Tibial nerve (tissue), 4 donors: ENCODE data around the gene MYO7A. TPM values are rescaled to one million over a fixed set of nuclear protein-coding genes. Genes with fewer than 3 reads are reported as not detected.

Experiments used
- DNase-seq, 2 donors: peaks; one replicate each; pipeline ENCODE4 v3.0.0-alpha.2; 2019; ENCODE audit warnings: low spot score in 2 of 2
- H3K27ac ChIP-seq, 4 donors: fragments of 200-600 bp; sonication (generic) in 3 of 4; one replicate each; pipeline ENCODE4 v1.5.1; 2017 to 2019; ENCODE audit warnings: mild to moderate bottlenecking in 1 of 4
- H3K27me3 ChIP-seq, 2 donors: fragments of 200-600 bp; sonication (generic) in 1 of 2; one replicate each; pipeline versions ENCODE4 v1.5.1 to v1.6.0; 2017 to 2019
- H3K36me3 ChIP-seq, 3 donors: fragments of 200-600 bp; sonication (generic); one replicate each; pipeline ENCODE4 v1.5.1; 2018 to 2019
- H3K4me1 ChIP-seq, 4 donors: fragments of 200-600 bp; sonication (generic) in 3 of 4; one replicate each; pipeline ENCODE4 v1.5.1; 2017 to 2019
- H3K4me3 ChIP-seq, 4 donors: fragments of 200-600 bp; sonication (generic) in 3 of 4; one replicate each; pipeline ENCODE4 v1.5.1; 2017 to 2019; ENCODE audit warnings: mild to moderate bottlenecking in 1 of 4, moderate library complexity in 1 of 4
- H3K9me3 ChIP-seq, 4 donors: fragments of 200-600 bp; sonication (generic) in 3 of 4; one replicate each; pipeline ENCODE4 v1.5.1; 2017 to 2019
- EP300 ChIP-seq, 2 donors: sonication (generic); formaldehyde crosslinking; IDR thresholded peaks; one replicate each; pipeline ENCODE4 v1.6.1; 2017; ENCODE audit warnings: antibody characterized with exemption in 2 of 2, mild to moderate bottlenecking in 1 of 2
- POLR2A ChIP-seq, 2 donors: fragments of 450-650 bp; IDR thresholded peaks; one replicate each; pipeline ENCODE4 v1.6.1; 2017; ENCODE audit warnings: antibody characterized with exemption in 2 of 2, mild to moderate bottlenecking in 2 of 2, moderate library complexity in 2 of 2
- WGBS, 2 donors: methylation state at CpG; one replicate each; pipeline ENCODE4 v1.1.5; 2018; 5-methylcytosine and 5-hydroxymethylcytosine counted together
- total RNA-seq, 4 donors: library from RNA; depleted of rRNA; stranded (reverse); fragments of >200 nt; gene quantifications; one replicate each; pipeline ENCODE4 v1.1.0, GENCODE V29; 2016
- TF ChIP-seq, protein P1 (sequence below), 5 experiments: fragments of 200-600 bp in 3 of 5; fragments of 450-650 bp in 2 of 5; sonication (generic) in 3 of 5; IDR thresholded peaks; one replicate each; pipeline ENCODE4 v1.5.1; 2016 to 2019; ENCODE audit warnings: antibody characterized with exemption in 5 of 5, mild to moderate bottlenecking in 3 of 5, moderate library complexity in 2 of 5

The MYO7A gene
- total RNA-seq, 4 donors from 2014 or later = 12.6 to 45.0 (median 24.4) TPM

DNA sequence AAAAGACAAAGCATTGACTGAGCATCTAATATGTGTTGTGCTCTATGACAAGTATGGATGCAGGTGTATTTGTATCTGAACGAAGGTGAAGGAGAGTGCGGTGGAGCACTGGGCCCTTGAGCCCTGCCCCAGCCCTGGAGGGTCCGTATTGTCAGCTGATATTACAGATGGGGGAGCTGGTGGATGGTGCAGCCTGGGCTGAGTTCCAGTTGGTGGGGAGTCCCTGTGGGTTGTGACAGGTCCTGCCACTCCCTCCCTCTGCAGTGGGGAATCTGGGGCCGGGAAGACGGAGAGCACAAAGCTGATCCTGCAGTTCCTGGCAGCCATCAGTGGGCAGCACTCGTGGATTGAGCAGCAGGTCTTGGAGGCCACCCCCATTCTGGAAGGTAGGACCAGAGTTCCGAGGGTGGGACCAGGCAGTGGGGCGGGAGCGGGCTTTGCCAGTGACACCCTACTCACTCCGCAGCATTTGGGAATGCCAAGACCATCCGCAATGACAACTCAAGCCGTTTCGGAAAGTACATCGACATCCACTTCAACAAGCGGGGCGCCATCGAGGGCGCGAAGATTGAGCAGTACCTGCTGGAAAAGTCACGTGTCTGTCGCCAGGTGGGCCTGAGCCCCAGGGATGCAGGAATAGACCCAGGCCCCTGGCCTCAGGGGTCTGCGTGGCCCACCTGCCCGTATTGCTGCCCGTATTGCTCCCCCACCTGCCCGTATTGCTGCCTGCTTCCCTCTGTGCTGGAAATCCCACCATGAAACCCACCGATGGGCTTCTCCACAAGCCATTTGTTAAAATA lies 28.6 kb downstream of the MYO7A start:
- H3K36me3 ChIP-seq = no peaks in the 10 kb centered on the region
- no peak overlapping the region for H3K4me3 ChIP-seq
- H3K9me3 ChIP-seq = no peaks in the 10 kb centered on the region
- no peak overlapping the region for H3K27ac ChIP-seq
- no peaks in the 10 kb centered on the region for H3K27me3 ChIP-seq
- 94 to 96% methylated on average over 23 to 26 of the region's 26 CpGs for WGBS, 2 donors
- DNase-seq = no peak
- H3K4me1 ChIP-seq = peaks cover 0 to 28% (median 10%) of the 10 kb centered on the region in 4 donors
- TF ChIP-seq EP300 (IDR thresholded peaks at IDR 0.05) (no peak), POLR2A (IDR thresholded peaks at IDR 0.05) (no peak)
- TF ChIP-seq, protein P1, sequence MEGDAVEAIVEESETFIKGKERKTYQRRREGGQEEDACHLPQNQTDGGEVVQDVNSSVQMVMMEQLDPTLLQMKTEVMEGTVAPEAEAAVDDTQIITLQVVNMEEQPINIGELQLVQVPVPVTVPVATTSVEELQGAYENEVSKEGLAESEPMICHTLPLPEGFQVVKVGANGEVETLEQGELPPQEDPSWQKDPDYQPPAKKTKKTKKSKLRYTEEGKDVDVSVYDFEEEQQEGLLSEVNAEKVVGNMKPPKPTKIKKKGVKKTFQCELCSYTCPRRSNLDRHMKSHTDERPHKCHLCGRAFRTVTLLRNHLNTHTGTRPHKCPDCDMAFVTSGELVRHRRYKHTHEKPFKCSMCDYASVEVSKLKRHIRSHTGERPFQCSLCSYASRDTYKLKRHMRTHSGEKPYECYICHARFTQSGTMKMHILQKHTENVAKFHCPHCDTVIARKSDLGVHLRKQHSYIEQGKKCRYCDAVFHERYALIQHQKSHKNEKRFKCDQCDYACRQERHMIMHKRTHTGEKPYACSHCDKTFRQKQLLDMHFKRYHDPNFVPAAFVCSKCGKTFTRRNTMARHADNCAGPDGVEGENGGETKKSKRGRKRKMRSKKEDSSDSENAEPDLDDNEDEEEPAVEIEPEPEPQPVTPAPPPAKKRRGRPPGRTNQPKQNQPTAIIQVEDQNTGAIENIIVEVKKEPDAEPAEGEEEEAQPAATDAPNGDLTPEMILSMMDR (IDR thresholded peaks at IDR 0.05) = no peak

DNA sequence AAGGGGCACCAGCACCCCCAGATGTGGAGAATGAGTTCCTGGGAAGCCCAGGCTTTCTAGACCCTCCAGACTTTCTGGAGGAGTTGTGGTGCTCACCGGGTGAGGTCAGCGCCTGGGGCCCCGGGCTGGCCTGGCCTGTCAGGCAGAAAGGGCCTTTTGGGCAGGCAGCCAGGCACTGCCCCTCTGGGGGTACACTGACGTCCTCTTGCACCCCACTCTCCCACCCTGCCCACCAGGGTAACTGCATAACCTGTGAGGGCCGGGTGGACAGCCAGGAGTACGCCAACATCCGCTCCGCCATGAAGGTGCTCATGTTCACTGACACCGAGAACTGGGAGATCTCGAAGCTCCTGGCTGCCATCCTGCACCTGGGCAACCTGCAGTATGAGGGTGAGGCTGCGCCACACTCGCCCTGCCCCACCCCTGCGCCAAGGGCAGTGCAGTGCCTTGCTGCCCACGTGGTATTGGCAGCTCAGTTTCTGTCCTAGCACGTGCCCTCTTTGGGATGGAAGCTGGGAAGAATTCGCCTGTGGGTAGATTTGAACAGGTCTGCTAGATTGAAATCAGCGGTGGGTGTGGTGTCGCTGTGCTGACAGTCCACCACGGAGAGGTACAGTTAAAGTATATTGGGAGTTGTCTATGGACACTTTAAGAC lies 30.1 kb downstream of the MYO7A start:
- DNase-seq = no peak
- H3K9me3 ChIP-seq = no peaks in the 10 kb centered on the region
- TF ChIP-seq POLR2A (IDR thresholded peaks at IDR 0.05) (no peak), EP300 (IDR thresholded peaks at IDR 0.05) (no peak)
- TF ChIP-seq, protein P1 (IDR thresholded peaks at IDR 0.05) = no peak
- H3K4me1 ChIP-seq = peaks cover 0 to 16% (median 10%) of the 10 kb centered on the region in 4 donors
- no peak overlapping the region for H3K4me3 ChIP-seq
- no peak overlapping the region for H3K27ac ChIP-seq
- no peaks in the 10 kb centered on the region for H3K36me3 ChIP-seq
- H3K27me3 ChIP-seq = no peaks in the 10 kb centered on the region
- WGBS, 2 donors = 88 to 93% methylated on average over 9 to 19 of the region's 19 CpGs

DNA sequence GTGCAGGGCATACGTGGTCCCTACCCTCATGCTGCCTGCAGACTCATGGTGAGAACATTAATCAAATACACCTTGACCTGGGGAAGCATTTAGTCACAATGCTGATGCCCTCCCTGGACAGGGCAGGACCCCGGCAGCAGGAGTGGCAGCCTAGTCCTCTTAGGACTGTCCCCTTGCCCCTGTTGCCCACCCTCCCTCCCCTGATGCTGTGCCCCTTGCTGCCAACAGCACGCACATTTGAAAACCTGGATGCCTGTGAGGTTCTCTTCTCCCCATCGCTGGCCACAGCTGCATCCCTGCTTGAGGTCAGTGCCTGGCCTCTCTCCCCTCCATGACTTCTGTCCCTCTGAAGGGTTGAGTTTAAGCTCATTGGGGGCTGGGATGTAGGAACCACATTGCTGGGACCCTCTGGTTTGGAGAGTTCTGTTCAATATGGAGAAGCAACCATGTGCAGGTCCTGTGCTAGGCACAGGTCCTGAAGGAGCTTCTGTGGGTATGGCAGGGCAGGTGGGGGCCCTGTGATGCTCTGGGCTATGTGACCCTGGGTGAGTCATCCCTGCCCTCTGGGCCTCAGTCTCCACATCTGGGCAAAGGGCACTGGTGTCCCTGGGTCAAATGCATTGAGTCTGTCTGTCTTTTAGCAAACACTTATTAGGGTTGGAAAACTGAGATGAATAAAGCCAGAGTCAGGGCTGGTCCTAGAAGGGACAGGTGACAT lies 31.3 kb downstream of the MYO7A start:
- WGBS, 2 donors = 79 to 93% methylated on average over 3 to 4 of the region's 4 CpGs
- Histone ChIP-seq H3K4me3 (no peak overlapping the region), H3K36me3 (no peaks in the 10 kb centered on the region), H3K9me3 (no peaks in the 10 kb centered on the region), H3K27me3 (no peaks in the 10 kb centered on the region), H3K27ac (no peak overlapping the region), H3K4me1 (peaks cover 0 to 4% (median 2%) of the 10 kb centered on the region in 4 donors)
- TF ChIP-seq, protein P1 (IDR thresholded peaks at IDR 0.05) = no peak
- TF ChIP-seq POLR2A (IDR thresholded peaks at IDR 0.05) (no peak), EP300 (IDR thresholded peaks at IDR 0.05) (no peak)
- no peak for DNase-seq

DNA sequence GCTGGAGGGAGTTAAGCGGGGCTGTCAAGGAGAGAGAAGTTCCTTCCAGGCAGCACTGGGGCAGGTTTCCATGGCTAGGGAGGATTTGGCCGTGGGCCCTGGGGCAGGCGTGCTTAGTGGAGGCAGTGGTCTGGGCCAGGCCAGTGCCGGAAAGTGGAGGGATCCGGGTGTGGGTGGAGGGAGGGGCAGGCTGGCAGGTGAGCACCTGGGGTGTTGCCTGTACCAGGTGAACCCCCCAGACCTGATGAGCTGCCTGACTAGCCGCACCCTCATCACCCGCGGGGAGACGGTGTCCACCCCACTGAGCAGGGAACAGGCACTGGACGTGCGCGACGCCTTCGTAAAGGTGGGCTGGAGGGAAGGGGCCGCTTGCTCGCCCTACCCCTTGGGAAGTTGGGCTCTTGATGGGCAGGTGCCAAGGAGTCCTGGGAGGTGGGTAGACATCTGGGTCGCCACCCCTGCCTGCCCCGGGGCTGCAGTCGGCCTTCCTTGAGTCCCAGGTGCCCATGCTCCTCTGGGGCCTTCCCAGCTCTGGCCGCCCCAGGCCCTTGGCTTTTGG lies 32.0 kb downstream of the MYO7A start:
- Histone ChIP-seq H3K36me3 (no peaks in the 10 kb centered on the region), H3K27me3 (no peaks in the 10 kb centered on the region), H3K4me1 (no peaks in the 10 kb centered on the region), H3K4me3 (no peak overlapping the region), H3K27ac (no peak overlapping the region), H3K9me3 (no peaks in the 10 kb centered on the region)
- no peak for DNase-seq
- WGBS, 2 donors = 91 to 95% methylated on average over 12 to 20 of the region's 20 CpGs
- TF ChIP-seq EP300 (IDR thresholded peaks at IDR 0.05) = no peak
- no peak for TF ChIP-seq POLR2A (IDR thresholded peaks at IDR 0.05)
- TF ChIP-seq, protein P1 (IDR thresholded peaks at IDR 0.05) = no peak
